ENCODE results near the gene ADH4. TPM values are rescaled to one million over a fixed set of nuclear protein-coding genes. Genes with fewer than 3 reads are reported as not detected.

The ADH4 gene
- total and polyA plus RNA-seq, 9 of the 15 experiments (the other 6 are each of a cell fraction or from before 2014, with no cell fraction given) = not detected

DNA sequence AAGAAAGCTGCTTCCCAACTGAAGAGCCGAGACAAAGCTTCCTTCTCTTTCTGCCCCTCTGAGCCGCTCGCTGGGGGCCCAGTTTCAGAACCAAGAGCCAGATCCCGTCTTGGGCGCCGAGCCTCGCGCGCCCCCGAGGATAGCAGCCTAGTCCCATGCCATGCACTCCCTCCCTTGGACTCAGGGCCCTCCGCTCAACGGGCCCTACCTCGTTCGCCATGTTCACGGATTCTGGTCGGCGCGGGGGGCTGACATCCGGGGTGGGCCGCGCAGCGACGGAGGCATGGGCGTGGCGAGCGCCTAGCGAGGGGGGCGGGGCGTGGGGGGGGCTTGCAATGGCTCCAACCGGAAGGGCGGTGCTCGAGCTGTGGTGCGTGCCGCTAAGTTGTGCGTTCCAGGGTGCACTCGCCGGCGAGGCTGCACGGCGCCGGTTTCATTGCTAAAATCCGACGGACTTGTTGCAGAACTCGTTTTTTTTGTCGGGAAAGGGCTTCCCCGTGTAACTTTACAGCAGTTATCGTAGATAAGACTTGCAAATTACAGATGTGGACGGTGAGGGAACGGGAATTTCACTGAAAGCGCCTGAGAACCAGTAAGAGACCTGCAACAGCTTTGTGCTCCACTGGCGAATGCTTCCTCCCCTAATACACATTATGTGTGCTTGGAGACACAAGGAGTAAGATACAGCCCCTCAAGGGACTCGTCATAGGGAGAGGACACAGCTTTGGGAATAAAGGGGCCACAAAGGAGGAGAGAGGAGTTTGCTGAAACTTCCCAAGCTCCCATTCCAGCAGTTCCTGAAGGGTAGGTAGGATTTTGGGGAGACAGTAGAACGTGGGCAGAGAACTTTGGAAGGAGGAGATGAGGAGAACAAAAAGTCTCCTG, 55.4 kb downstream of the ADH4 start, which contains the start of gene ADH5 (continued):
- peak; percentile 91 for TF ChIP-seq TAF1 (IDR thresholded peaks at IDR 0.05; ENCODE audit: control insufficient read depth, extremely low read depth, insufficient read depth, low read length, severe bottlenecking)
- TF ChIP-seq ZNF165 (CRISPR knock-in tag; IDR thresholded peaks at IDR 0.05; ENCODE audit: borderline replicate concordance) = no peak
- no peak for TF ChIP-seq BCL6 (CRISPR knock-in tag; IDR thresholded peaks at IDR 0.05)
- no peak for TF ChIP-seq SMAD1 (IDR thresholded peaks at IDR 0.05; ENCODE audit: low read depth, low read length, partially characterized antibody)
- TF ChIP-seq TBL1XR1 (IDR thresholded peaks at IDR 0.05; ENCODE audit: low read length in 2 of 2) = 0 out of 4 replicates have a peak, but pooled peaks of 1 of the 2 experiments have one; percentile 35
- TF ChIP-seq TBP (optimal IDR thresholded peaks at IDR 0.05; ENCODE audit: low read depth, low read length) = peak; percentile 88
- TF ChIP-seq NFE2L1 (tag; IDR thresholded peaks at IDR 0.05; ENCODE audit: borderline replicate concordance, low read depth) = no peak
- TF ChIP-seq NFXL1 (CRISPR knock-in tag; IDR thresholded peaks at IDR 0.05) = no peak
- TF ChIP-seq L3MBTL2 (IDR thresholded peaks at IDR 0.05) = peak; percentile 67
- TF ChIP-seq ZNF583 (CRISPR knock-in tag; IDR thresholded peaks at IDR 0.05) = no peak
- TF ChIP-seq YBX1 (IDR thresholded peaks at IDR 0.05) = no peak
- peak; percentile 96 for TF ChIP-seq SUPT5H (IDR thresholded peaks at IDR 0.05)
- TF ChIP-seq MXI1 (IDR thresholded peaks at IDR 0.05; ENCODE audit: low read depth, low read length) = 0 out of 2 replicates have a peak, but pooled peaks have one; percentile 18
- TF ChIP-seq ZFP36 (IDR thresholded peaks at IDR 0.05; ENCODE audit: low read depth, low read length, partially characterized antibody) = no peak
- TF ChIP-seq, protein P1, sequence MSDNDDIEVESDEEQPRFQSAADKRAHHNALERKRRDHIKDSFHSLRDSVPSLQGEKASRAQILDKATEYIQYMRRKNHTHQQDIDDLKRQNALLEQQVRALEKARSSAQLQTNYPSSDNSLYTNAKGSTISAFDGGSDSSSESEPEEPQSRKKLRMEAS (CRISPR knock-in tag; IDR thresholded peaks at IDR 0.05) = peak; percentile 16; the same call in 1 of the 2 replicates
- TF ChIP-seq RBFOX2 (IDR thresholded peaks at IDR 0.05; ENCODE audit: low read depth, low read length) = peak; percentile 91
- TF ChIP-seq ELF1 (tag; IDR thresholded peaks at IDR 0.05) = peak; percentile 68; the same call in 1 of the 2 replicates
- no peak for TF ChIP-seq RBM39 (optimal IDR thresholded peaks at IDR 0.05; ENCODE audit: low read depth, low read length)
- TF ChIP-seq, protein P2, sequence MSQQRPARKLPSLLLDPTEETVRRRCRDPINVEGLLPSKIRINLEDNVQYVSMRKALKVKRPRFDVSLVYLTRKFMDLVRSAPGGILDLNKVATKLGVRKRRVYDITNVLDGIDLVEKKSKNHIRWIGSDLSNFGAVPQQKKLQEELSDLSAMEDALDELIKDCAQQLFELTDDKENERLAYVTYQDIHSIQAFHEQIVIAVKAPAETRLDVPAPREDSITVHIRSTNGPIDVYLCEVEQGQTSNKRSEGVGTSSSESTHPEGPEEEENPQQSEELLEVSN (IDR thresholded peaks at IDR 0.05; ENCODE audit: borderline replicate concordance in 1 of 2, extremely low read depth in 1 of 2, insufficient read depth in 1 of 2, insufficient read length in 1 of 2, low read depth in 1 of 2, low read length in 1 of 2, poor library complexity in 1 of 2, severe bottlenecking in 1 of 2) = peak in 1 of 2 experiments; percentile 54
- TF ChIP-seq, protein P3, sequence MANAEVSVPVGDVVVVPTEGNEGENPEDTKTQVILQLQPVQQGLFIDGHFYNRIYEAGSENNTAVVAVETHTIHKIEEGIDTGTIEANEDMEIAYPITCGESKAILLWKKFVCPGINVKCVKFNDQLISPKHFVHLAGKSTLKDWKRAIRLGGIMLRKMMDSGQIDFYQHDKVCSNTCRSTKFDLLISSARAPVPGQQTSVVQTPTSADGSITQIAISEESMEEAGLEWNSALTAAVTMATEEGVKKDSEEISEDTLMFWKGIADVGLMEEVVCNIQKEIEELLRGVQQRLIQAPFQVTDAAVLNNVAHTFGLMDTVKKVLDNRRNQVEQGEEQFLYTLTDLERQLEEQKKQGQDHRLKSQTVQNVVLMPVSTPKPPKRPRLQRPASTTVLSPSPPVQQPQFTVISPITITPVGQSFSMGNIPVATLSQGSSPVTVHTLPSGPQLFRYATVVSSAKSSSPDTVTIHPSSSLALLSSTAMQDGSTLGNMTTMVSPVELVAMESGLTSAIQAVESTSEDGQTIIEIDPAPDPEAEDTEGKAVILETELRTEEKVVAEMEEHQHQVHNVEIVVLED (CRISPR knock-in tag; IDR thresholded peaks at IDR 0.05) = no peak
- TF ChIP-seq ZNF766 (CRISPR knock-in tag; conservative IDR thresholded peaks at IDR 0.05) = peak; percentile 1; the same call in 1 of the 2 replicates
- TF ChIP-seq EP400 (IDR thresholded peaks at IDR 0.05) = peak; percentile 73
- no peak for TF ChIP-seq PTRF (tag; IDR thresholded peaks at IDR 0.05)
- no peak for TF ChIP-seq WHSC1 (IDR thresholded peaks at IDR 0.05; ENCODE audit: low read length)
- TF ChIP-seq FIP1L1 (IDR thresholded peaks at IDR 0.05; ENCODE audit: low read depth, low read length, poor library complexity, severe bottlenecking) = no peak
- no peak for TF ChIP-seq SMARCA5 (IDR thresholded peaks at IDR 0.05)
- no peak for TF ChIP-seq RNF2 (IDR thresholded peaks at IDR 0.05)

Measured in K562 (cell line).